SK-N-SH (cell line): Measurements from ENCODE around the gene KRT16. TPM values are rescaled to one million over a fixed set of nuclear protein-coding genes. Genes with fewer than 3 reads are reported as not detected.

Experiments used
- CTCF ChIA-PET: fragments of 300-600, 350-600 bp; formaldehyde crosslinking; extraction: SDS; loops from one replicate; lab custom pipeline; 2021; lab: Yijun Ruan, JAX
- POLR2A ChIA-PET: fragments of 350-600 bp; sonication (Branson Sonifier 250); formaldehyde crosslinking; extraction: SDS; loops from one replicate; lab custom pipeline; 2020; ENCODE audit warnings: antibody characterized with exemption, inconsistent platforms; lab: Yijun Ruan, JAX
- DNase-seq: peaks from one replicate; pipeline ENCODE4 v3.0.0; 2012
- H2AFZ ChIP-seq: fragments of 200-600 bp; sonication (generic); 2 replicates; pipeline ENCODE4 v1.8.1; 2016; ENCODE audit warnings: antibody characterized with exemption, mild to moderate bottlenecking, low read depth
- H3F3A ChIP-seq: fragments of 200-600 bp; sonication (generic); replicated peaks from 2 replicates; pipeline ENCODE3; 2016; ENCODE audit warnings: antibody characterized with exemption, mild to moderate bottlenecking; ENCODE audit not compliant: insufficient read depth
- H3K27ac ChIP-seq, 2 experiments: fragments of 200-500 bp in 1 of 2; fragments of 200-600 bp in 1 of 2; sonication (Bioruptor generic) in 1 of 2; sonication (generic), shearing (Covaris generic) in 1 of 2; 2 replicates each; pipeline versions ENCODE4 v1.5.1 to v1.6.1; 2014 to 2016; ENCODE audit warnings: low read depth in 2 of 2, inconsistent platforms in 1 of 2, low read length in 1 of 2, mild to moderate bottlenecking in 1 of 2, mixed read lengths in 1 of 2
- H3K27me3 ChIP-seq: fragments of 200-600 bp; sonication (generic), shearing (Covaris generic); 2 replicates; pipeline ENCODE4 v1.6.1; 2016; ENCODE audit warnings: mixed run types; ENCODE audit not compliant: insufficient read depth
- H3K36me3 ChIP-seq, 2 experiments: fragments of 200-500 bp in 1 of 2; fragments of 200-600 bp in 1 of 2; sonication (Bioruptor generic) in 1 of 2; sonication (generic) in 1 of 2; replicated peaks in 1 of 2; 2 replicates each; pipeline versions ENCODE3 to v1.5.1; 2014 to 2016; ENCODE audit warnings: low read length in 1 of 2, mild to moderate bottlenecking in 1 of 2; ENCODE audit not compliant: insufficient read depth in 2 of 2, control insufficient read depth in 1 of 2
- H3K4me1 ChIP-seq, 2 experiments: fragments of 200-500 bp in 1 of 2; fragments of 200-600 bp in 1 of 2; sonication (Bioruptor generic) in 1 of 2; sonication (generic), shearing (Covaris generic) in 1 of 2; 2 replicates each; pipeline versions ENCODE4 v1.5.1 to v1.6.1; 2014 to 2016; ENCODE audit warnings: low read depth in 1 of 2, low read length in 1 of 2, mixed run types in 1 of 2; ENCODE audit not compliant: insufficient read depth in 2 of 2, control insufficient read depth in 1 of 2
- H3K4me2 ChIP-seq: fragments of 200-600 bp; sonication (generic), shearing (Covaris generic); 2 replicates; pipeline ENCODE4 v1.6.1; 2017; ENCODE audit warnings: mixed run types
- H3K4me3 ChIP-seq, 2 experiments: fragments of 200-500 bp in 1 of 2; fragments of 200-600 bp in 1 of 2; sonication (Bioruptor generic) in 1 of 2; sonication (generic), shearing (Covaris generic) in 1 of 2; 2 replicates each; pipeline versions ENCODE4 v1.5.1 to v1.8.1; 2014 to 2016; ENCODE audit warnings: low read depth in 2 of 2, inconsistent platforms in 1 of 2, low read length in 1 of 2, mild to moderate bottlenecking in 1 of 2, mixed read lengths in 1 of 2, moderate library complexity in 1 of 2
- H3K79me2 ChIP-seq: fragments of 200-600 bp; sonication (generic); 2 replicates; pipeline ENCODE4 v1.8.1; 2017; ENCODE audit warnings: mild to moderate bottlenecking; ENCODE audit not compliant: insufficient read depth
- H3K9ac ChIP-seq: fragments of 200-600 bp; sonication (generic); 2 replicates; pipeline ENCODE4 v1.6.1; 2017; ENCODE audit warnings: mixed run types
- H3K9me2 ChIP-seq: fragments of 200-600 bp; sonication (generic); 2 replicates; pipeline ENCODE4 v1.6.1; 2017; ENCODE audit warnings: mixed run types
- H3K9me3 ChIP-seq: fragments of 200-600 bp; sonication (generic); 2 replicates; pipeline ENCODE4 v1.6.1; 2017; ENCODE audit warnings: mixed run types, mild to moderate bottlenecking, moderate library complexity
- H4K20me1 ChIP-seq: fragments of 200-600 bp; sonication (generic); 2 replicates; pipeline ENCODE4 v1.6.1; 2017; ENCODE audit warnings: mild to moderate bottlenecking, mixed run types; ENCODE audit not compliant: insufficient read depth
- CHD2 ChIP-seq: fragments of 150-350 bp; IDR thresholded peaks from 2 replicates; pipeline ENCODE4 v1.6.1; 2018; ENCODE audit warnings: low read length; ENCODE audit not compliant: partially characterized antibody
- CTCF ChIP-seq: fragments of 200-600 bp; sonication (generic); IDR thresholded peaks from 2 replicates; pipeline ENCODE4 v1.6.1; 2017; ENCODE audit warnings: antibody characterized with exemption, mild to moderate bottlenecking, moderate library complexity
- FOSL2 ChIP-seq: IDR thresholded peaks from 2 replicates; pipeline ENCODE4 v1.4.0; 2012; ENCODE audit warnings: low read depth, mild to moderate bottlenecking, moderate library complexity, borderline replicate concordance
- GATA2 ChIP-seq: sonication (generic); formaldehyde crosslinking; IDR thresholded peaks from 2 replicates; pipeline ENCODE4 v1.5.0; 2020; ENCODE audit warnings: mild to moderate bottlenecking, missing genetic modification reagents
- MAX ChIP-seq: IDR thresholded peaks from 2 replicates; pipeline ENCODE4 v1.4.0; 2012; ENCODE audit warnings: low read depth
- POLR2AphosphoS5 ChIP-seq: IDR thresholded peaks from 2 replicates; pipeline ENCODE4 v1.6.1; 2012; ENCODE audit warnings: low read depth, low read length
- RCOR1 ChIP-seq: fragments of 150-350 bp; IDR thresholded peaks from 2 replicates; pipeline ENCODE4 v1.6.1; 2017; ENCODE audit warnings: antibody characterized with exemption, low read length
- REST ChIP-seq: IDR thresholded peaks from 2 replicates; pipeline ENCODE4 v1.6.1; 2012; ENCODE audit warnings: mild to moderate bottlenecking, low read depth, low read length, moderate library complexity
- RFX5 ChIP-seq: IDR thresholded peaks from 2 replicates; pipeline ENCODE4 v1.6.1; 2012; ENCODE audit warnings: mild to moderate bottlenecking, improper control_type of control experiment, low read length
- SMC3 ChIP-seq: IDR thresholded peaks from 2 replicates; pipeline ENCODE4 v1.6.1; 2012; ENCODE audit warnings: low read depth, low read length, improper control_type of control experiment
- ZBTB33 ChIP-seq: IDR thresholded peaks from 2 replicates; pipeline ENCODE4 v1.4.0; 2012; ENCODE audit warnings: low read depth, borderline replicate concordance
- WGBS: methylation state at CpG from one replicate; pipeline ENCODE4 v1.1.6; 2017; ENCODE audit warnings: low lambda C conversion rate; 5-methylcytosine and 5-hydroxymethylcytosine counted together
- polyA plus RNA-seq, 3 experiments: library from polyadenylated mRNA; depleted of rRNA; stranded (reverse); fragments of >200 nt; gene quantifications; 2 replicates each; pipeline ENCODE4 v1.2.3, GENCODE V29; 2012

The KRT16 gene
- polyA plus RNA-seq, 1 of the 3 experiments (the other 2 are of a cell fraction), result not detected

GRCh38 chr17:41631025-41631897 is 18.7 kb upstream of the KRT16 start (continued):
- TF ChIP-seq REST, result no peak
- TF ChIP-seq, all 33 proteins: peak for 0

- no peak for DNase-seq
- Histone ChIP-seq H3K4me3 (no peak overlapping the region), H3K27me3 (no peaks in the 10 kb centered on the region), H3K9ac (no peak overlapping the region), H3K27ac (no peak overlapping the region), H3K9me2 (no peaks in the 10 kb centered on the region), H3K4me1 (peaks cover 0 to 6% of the 10 kb centered on the region in 2 experiments; a peak in 2 of 4 replicates), H3F3A (no peaks in the 10 kb centered on the region), H3K4me2 (no peak overlapping the region), H3K79me2 (no peaks in the 10 kb centered on the region), H2AFZ (no peak overlapping the region), H3K9me3 (no peaks in the 10 kb centered on the region), H4K20me1 (no peaks in the 10 kb centered on the region), H3K36me3 (no peaks in the 10 kb centered on the region)
- POLR2A ChIA-PET, result no interaction called here
- 50% methylated on average over 6 of the region's 13 CpGs for WGBS
- CTCF ChIA-PET, result interaction anchor here (1.3 to 1.9 kb wide), 3 partner anchors 18 to 81 kb away, joined by 4 to 11 read pairs (median 4); no protein-coding TSS in a partner anchor
- no peak for TF ChIP-seq FOSL2
- TF ChIP-seq CTCF, result no peak
- TF ChIP-seq, all 33 proteins: peak for 0
Measured at GRCh38 chr17:41629826-41630670, 17.5 kb upstream of the KRT16 start.

GRCh38 chr17:41629316-41629715 is 16.7 kb upstream of the KRT16 start:
- whole genome bisulfite sequencing, result 69% methylated on average over 7 of the region's 10 CpGs
- CTCF ChIA-PET, result interaction anchor here (0.8 to 1.4 kb wide), 3 partner anchors 19 to 80 kb away, joined by 4 read pairs; no protein-coding TSS in a partner anchor
- H3K79me2 ChIP-seq, result no peaks in the 10 kb centered on the region

More at GRCh38 chr17:41629316-41629715, 16.7 kb upstream of the KRT16 start:
- no peak overlapping the region for H2AFZ ChIP-seq
- no peaks in the 10 kb centered on the region for H3K9me3 ChIP-seq
- no peak overlapping the region for H3K4me3 ChIP-seq
- H4K20me1 ChIP-seq, result no peaks in the 10 kb centered on the region
- no peaks in the 10 kb centered on the region for H3K27me3 ChIP-seq
- no peaks in the 10 kb centered on the region for H3F3A ChIP-seq
- H3K9me2 ChIP-seq, result no peaks in the 10 kb centered on the region
- no peak overlapping the region for H3K9ac ChIP-seq
- TF ChIP-seq MAX (no peak), SMC3 (no peak), GATA2 (CRISPR knock-in tag) (no peak), RCOR1 (no peak), ZBTB33 (no peak), FOSL2 (no peak), POLR2AphosphoS5 (no peak), RFX5 (no peak), CHD2 (no peak)
- DNase-seq, result no peak
- H3K4me1 ChIP-seq, result no peaks in the 10 kb centered on the region; a peak in 1 of 4 replicates
- H3K27ac ChIP-seq, result no peak overlapping the region
- no peak overlapping the region for H3K4me2 ChIP-seq
- no peaks in the 10 kb centered on the region for H3K36me3 ChIP-seq
- POLR2A ChIA-PET, result no interaction called here
